GM18511 (cell line): ENCODE data around the gene FLYWCH2.
"Not testable (repeated sequence)": the region's sequence is repeated elsewhere in the genome, so short reads cannot be mapped to it uniquely, and the experiment has no call there.

Source experiments
- ATAC-seq: cut with Tn5 transposase; IDR thresholded peaks from one replicate; pipeline ENCODE4 v1.9.1; 2021; ENCODE audit warnings: mild to moderate bottlenecking, moderate library complexity; ENCODE audit not compliant: unreplicated experiment

The FLYWCH2 gene

GRCh38 chr16:2937170-2937569 lies 54.2 kb downstream of the FLYWCH2 start:
- ATAC-seq, result no peak

GRCh38 chr16:2938206-2938605 lies 55.2 kb downstream of the FLYWCH2 start:
- no peak for ATAC-seq

GRCh38 chr16:2939968-2940367 lies 57.0 kb downstream of the FLYWCH2 start:
- ATAC-seq, result no peak

GRCh38 chr16:2942045-2942444 lies 59.0 kb downstream of the FLYWCH2 start:
- no peak for ATAC-seq

GRCh38 chr16:2943716-2944115 lies 60.7 kb downstream of the FLYWCH2 start:
- not testable (repeated sequence) for ATAC-seq

- no peak for ATAC-seq
These were observed 63.6 kb downstream of the FLYWCH2 start for GRCh38 chr16:2946649-2947048.
